Gastrocnemius medialis (tissue), 4 donors: ENCODE measurements around the gene GOLGA8M. TPM values are rescaled to one million over a fixed set of nuclear protein-coding genes. Genes with fewer than 3 reads are reported as not detected.
"Not testable (repeated sequence)": the region's sequence is repeated elsewhere in the genome, so short reads cannot be mapped to it uniquely, and the experiment has no call there.

Experiments used
- ATAC-seq, 2 donors: fragments of 150-250 bp; one replicate each; pipeline ENCODE4 v1.9.1; 2016
- DNase-seq, 2 donors: peaks; one replicate each; pipeline ENCODE4 v3.0.0-alpha.2; 2019
- H3K27ac ChIP-seq, 4 donors: fragments of 200-600 bp; sonication (generic); 1 replicate in 1 of 4; 2 replicates in 3 of 4; pipeline ENCODE4 v1.5.1; 2016 to 2018; ENCODE audit warnings: mild to moderate bottlenecking in 2 of 4, moderate library complexity in 1 of 4
- H3K27me3 ChIP-seq, 3 donors: fragments of 200-600 bp; sonication (generic) in 2 of 3; 1 replicate in 1 of 3; 2 replicates in 2 of 3; pipeline versions ENCODE4 v1.5.1 to v1.6.0; 2016 to 2019; ENCODE audit warnings: mild to moderate bottlenecking in 1 of 3, moderate library complexity in 1 of 3
- H3K36me3 ChIP-seq, 2 donors: fragments of 200-600 bp; sonication (generic) in 1 of 2; one replicate each; pipeline ENCODE4 v1.5.1; 2017 to 2018
- H3K4me1 ChIP-seq, 2 donors: fragments of 200-600 bp; sonication (generic) in 1 of 2; one replicate each; pipeline ENCODE4 v1.5.1; 2016 to 2017; ENCODE audit warnings: mild to moderate bottlenecking in 2 of 2
- H3K4me3 ChIP-seq, 4 donors: fragments of 200-600 bp; sonication (generic) in 3 of 4; 1 replicate in 1 of 4; 2 replicates in 3 of 4; pipeline ENCODE4 v1.5.1; 2016 to 2019; ENCODE audit warnings: mild to moderate bottlenecking in 2 of 4
- H3K9me3 ChIP-seq, 3 donors: fragments of 200-600 bp; sonication (generic) in 2 of 3; 1 replicate in 1 of 3; 2 replicates in 2 of 3; pipeline ENCODE4 v1.5.1; 2016 to 2019
- CTCF ChIP-seq, 5 experiments: fragments of 450-650 bp in 3 of 5; fragments of 200-600 bp in 2 of 5; sonication (generic) in 2 of 5; IDR thresholded peaks in 4 of 5; conservative IDR thresholded peaks in 1 of 5; 1 replicate in 4 of 5; 2 replicates in 1 of 5; pipeline ENCODE4 v1.5.1; 2016 to 2019; ENCODE audit warnings: antibody characterized with exemption in 5 of 5, mild to moderate bottlenecking in 3 of 5, moderate library complexity in 3 of 5
- POLR2A ChIP-seq, 2 donors: fragments of 450-650 bp; IDR thresholded peaks; one replicate each; pipeline ENCODE4 v1.6.1; 2017; ENCODE audit warnings: antibody characterized with exemption in 2 of 2, mild to moderate bottlenecking in 2 of 2, moderate library complexity in 2 of 2
- in situ Hi-C, 4 donors: fragments of 200-750 bp; cut with MboI; loops; one replicate each; pipeline versions ENCODE4 v1.15.0 to v1.8.0; 2017; ENCODE audit warnings: low sequenced_read_pairs in 4 of 4
- intact Hi-C: fragments of 100-400 bp; cut with DNase I; formaldehyde crosslinking; loops from one replicate; pipeline ENCODE4 v1.15.1; 2023; ENCODE audit warnings: low total_unique reads
- total RNA-seq, 4 donors: library from RNA; depleted of rRNA; stranded (reverse); fragments of >200 nt; gene quantifications; one replicate each; pipeline versions ENCODE4 v1.1.0 to v1.2.3, GENCODE V29; 2016

Gene GOLGA8M
- total RNA-seq = under 1 TPM in 1 of 4 donors, not detected in 3; 0.61 TPM

GRCh38 chr15:28712270-28712669 is at the start of gene GOLGA8M:
Gene GOLGA8M (minus strand): TSS chr15:28712421. CDS start chr15:28712323, 98 bp downstream.
- DNase-seq, H3K27ac ChIP-seq, H3K27me3 ChIP-seq, H3K4me1 ChIP-seq, intact Hi-C loops, H3K9me3 ChIP-seq, H3K4me3 ChIP-seq, ATAC-seq, in situ Hi-C loops, H3K36me3 ChIP-seq: not testable (repeated sequence)

GRCh38 chr15:28742890-28743289 is 30.7 kb upstream of the GOLGA8M start:
- H3K27me3 ChIP-seq, DNase-seq, in situ Hi-C loops, ATAC-seq, H3K4me1 ChIP-seq, H3K36me3 ChIP-seq, H3K27ac ChIP-seq, H3K9me3 ChIP-seq, intact Hi-C loops, H3K4me3 ChIP-seq: not testable (repeated sequence)

- ATAC-seq, H3K36me3 ChIP-seq, H3K27me3 ChIP-seq, intact Hi-C loops, H3K9me3 ChIP-seq, in situ Hi-C loops, H3K4me1 ChIP-seq, DNase-seq: not testable (repeated sequence)
- peak overlapping the region; percentile 27 to 56 (median 46) for H3K4me3 ChIP-seq
- peak overlapping the region; percentile 59 to 70 (median 66) for H3K27ac ChIP-seq
Observed at GRCh38 chr15:28738590-28739292, 26.5 kb upstream of the GOLGA8M start.

GRCh38 chr15:28738200-28738561 is 26.0 kb upstream of the GOLGA8M start:
- H3K4me3 ChIP-seq = peak overlapping the region; percentile 28 to 69 (median 56)
- intact Hi-C loops, in situ Hi-C loops, DNase-seq, H3K4me1 ChIP-seq, H3K36me3 ChIP-seq, H3K9me3 ChIP-seq, H3K27me3 ChIP-seq: not testable (repeated sequence)
- ATAC-seq = peak; percentile 15 to 20
- peak overlapping the region; percentile 59 to 87 (median 80) for H3K27ac ChIP-seq

- peak; percentile 95 to 96 for ATAC-seq
- intact Hi-C loops, H3K9me3 ChIP-seq, H3K4me1 ChIP-seq, in situ Hi-C loops, H3K36me3 ChIP-seq, DNase-seq, H3K27me3 ChIP-seq: not testable (repeated sequence)
- Histone ChIP-seq H3K27ac (peak overlapping the region; percentile 74 to 87 (median 80)), H3K4me3 (peak overlapping the region; percentile 56 to 69 (median 58))
Observed at GRCh38 chr15:28737521-28738199, 25.4 kb upstream of the GOLGA8M start.

- H3K4me3 ChIP-seq, DNase-seq, H3K27ac ChIP-seq, H3K4me1 ChIP-seq, H3K9me3 ChIP-seq, ATAC-seq, H3K27me3 ChIP-seq, intact Hi-C loops, H3K36me3 ChIP-seq, in situ Hi-C loops: not testable (repeated sequence)
Observed at GRCh38 chr15:28728061-28728460, 15.8 kb upstream of the GOLGA8M start.

- DNase-seq, H3K4me3 ChIP-seq, H3K9me3 ChIP-seq, H3K36me3 ChIP-seq, intact Hi-C loops, H3K27me3 ChIP-seq, in situ Hi-C loops, H3K4me1 ChIP-seq, H3K27ac ChIP-seq, ATAC-seq: not testable (repeated sequence)
Observed at GRCh38 chr15:28727026-28727425, 14.8 kb upstream of the GOLGA8M start.

- Histone ChIP-seq H3K4me1 (no peaks in the 10 kb centered on the region), H3K27ac (no peak overlapping the region), H3K9me3 (no peaks in the 10 kb centered on the region), H3K4me3 (no peak overlapping the region), H3K27me3 (no peaks in the 10 kb centered on the region), H3K36me3 (no peaks in the 10 kb centered on the region)
- DNase-seq (no peak), ATAC-seq (no peak)
- TF ChIP-seq POLR2A (IDR thresholded peaks at IDR 0.05) (no peak), CTCF (IDR thresholded peaks at IDR 0.05 in 4 of 5, conservative IDR thresholded peaks at IDR 0.05 in 1 of 5) (no peak)
- intact Hi-C loops = no loop called here
- in situ Hi-C loops = no loop called here
Observed at GRCh38 chr15:28726102-28726501, 13.9 kb upstream of the GOLGA8M start.
